ENCODE measurements around the gene DISP2. TPM values are rescaled to one million over a fixed set of nuclear protein-coding genes. Genes with fewer than 3 reads are reported as not detected.
A peak's percentile ranks its signal among the peaks of the same experiment; 100 is the strongest.

DISP2 gene
- total RNA-seq, 3 donors from 2014 or later: 0.03 to 0.26 (median 0.08) TPM

DNA sequence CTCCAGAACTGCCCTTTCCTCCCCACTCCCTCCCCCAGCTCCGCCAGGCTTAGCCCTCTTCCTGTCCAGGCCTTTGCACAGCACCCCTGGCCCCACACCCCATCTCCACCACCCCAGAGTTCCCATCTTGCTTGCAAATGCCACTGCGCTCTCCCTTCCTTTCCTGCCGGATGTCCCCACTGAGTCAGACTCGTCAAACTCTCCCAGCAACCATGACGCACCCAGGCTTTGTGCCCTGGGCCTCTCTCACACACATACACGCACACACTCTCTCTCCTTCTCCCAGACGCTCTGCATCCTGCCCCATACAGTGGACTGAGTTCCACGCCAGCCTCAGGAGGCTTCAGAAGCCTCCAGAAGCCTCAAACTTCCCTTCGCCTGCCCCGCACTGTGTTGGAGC, 14.5 kb upstream of the DISP2 start:
- H3K4me1 Mint-ChIP-seq (ENCODE audit: low read depth): no peaks in the 10 kb centered on the region
- no peaks in the 10 kb centered on the region for H3K9me3 Mint-ChIP-seq
- H3K4me3 Mint-ChIP-seq: no peak overlapping the region
- no peak for ATAC-seq
- H3K27me3 Mint-ChIP-seq (ENCODE audit: low read depth): no peaks in the 10 kb centered on the region
- no peak for DNase-seq
- H3K36me3 Mint-ChIP-seq (ENCODE audit: insufficient read depth): no peaks in the 10 kb centered on the region

DNA sequence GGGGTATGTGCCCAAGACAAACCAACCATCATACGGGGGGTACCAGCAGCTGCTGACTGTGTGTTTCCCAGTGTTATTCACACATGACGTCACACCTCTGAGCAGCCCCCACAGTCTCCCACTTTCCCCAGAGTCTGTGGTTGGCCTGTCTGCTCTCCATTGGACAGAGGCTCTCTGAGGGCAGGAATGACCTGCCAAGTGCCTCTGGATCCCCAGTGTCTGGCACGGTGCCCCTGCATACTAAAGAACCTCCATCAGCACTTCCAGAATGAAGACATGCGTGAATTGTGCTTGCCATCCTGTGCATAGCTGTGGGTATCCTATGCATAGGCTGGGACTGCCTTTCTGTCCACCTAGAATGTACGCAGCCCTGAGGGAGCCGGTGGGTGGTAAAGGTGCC, 13.8 kb upstream of the DISP2 start:
- H3K4me1 Mint-ChIP-seq (ENCODE audit: low read depth): no peaks in the 10 kb centered on the region
- no peaks in the 10 kb centered on the region for H3K9me3 Mint-ChIP-seq
- ATAC-seq (no peak), DNase-seq (no peak)
- no peaks in the 10 kb centered on the region for H3K27me3 Mint-ChIP-seq (ENCODE audit: low read depth)
- H3K36me3 Mint-ChIP-seq (ENCODE audit: insufficient read depth): no peaks in the 10 kb centered on the region
- no peak overlapping the region for H3K4me3 Mint-ChIP-seq

DNA sequence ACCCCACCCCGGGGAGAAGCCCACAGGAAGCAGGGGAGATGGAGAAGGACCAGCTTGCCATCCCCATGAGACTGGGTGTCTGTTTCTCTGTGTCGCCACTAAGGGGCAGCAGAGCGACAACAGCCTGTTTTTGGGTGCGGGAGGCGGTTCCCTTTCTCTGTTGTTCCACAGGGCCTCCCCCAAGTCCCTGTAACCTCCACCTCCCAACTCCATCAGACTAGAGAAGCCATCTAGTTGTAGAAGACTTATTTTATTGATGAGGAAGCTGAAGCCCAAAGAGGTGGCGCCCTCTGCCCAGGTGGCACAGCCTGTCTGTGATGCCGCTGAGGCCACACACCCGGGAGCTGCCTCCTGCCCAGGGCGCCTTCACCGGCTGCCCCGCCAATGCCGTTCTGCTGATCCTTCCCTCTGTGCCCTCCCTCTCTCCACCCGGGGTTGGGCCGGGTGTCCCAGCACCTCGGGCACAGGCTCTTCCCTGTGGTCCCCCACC, 13.3 kb upstream of the DISP2 start:
- no peaks in the 10 kb centered on the region for H3K27me3 Mint-ChIP-seq (ENCODE audit: low read depth)

DNA sequence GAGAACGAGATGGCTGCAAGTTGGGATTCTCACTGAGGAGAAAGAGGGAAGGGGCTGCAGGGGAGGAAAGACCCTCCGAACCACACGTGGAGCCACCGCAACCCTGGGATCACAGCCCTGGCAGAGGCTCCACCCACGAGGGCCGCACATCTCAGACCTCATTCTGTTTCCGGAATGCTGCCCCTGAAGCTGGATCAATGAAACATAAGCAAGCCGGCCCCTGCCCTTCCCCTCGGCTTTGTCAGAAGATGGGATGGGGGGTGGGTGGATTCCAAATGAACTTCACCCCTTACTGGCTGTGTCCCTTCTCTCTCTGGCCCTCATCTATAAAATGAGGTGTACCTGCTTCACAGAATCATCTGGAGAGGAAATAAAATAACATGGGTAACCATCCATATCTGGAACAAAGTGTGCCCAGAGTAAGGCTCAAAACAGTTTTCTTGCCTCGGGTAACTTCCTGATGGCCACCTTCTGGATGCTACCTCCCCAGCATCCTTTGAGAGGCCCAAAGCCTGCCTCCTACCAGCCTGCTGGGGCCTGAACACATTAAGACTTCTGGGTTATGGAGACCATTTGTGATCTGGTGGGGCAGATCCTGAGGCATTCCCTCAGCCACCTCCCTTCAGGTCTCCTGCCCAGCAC, 12.7 kb upstream of the DISP2 start:
- Mint-ChIP-seq H3K36me3 (ENCODE audit: insufficient read depth) (no peaks in the 10 kb centered on the region), H3K4me1 (ENCODE audit: low read depth) (no peaks in the 10 kb centered on the region), H3K27me3 (ENCODE audit: low read depth) (no peaks in the 10 kb centered on the region), H3K4me3 (no peak overlapping the region), H3K9me3 (no peaks in the 10 kb centered on the region)
- ATAC-seq (no peak), DNase-seq (no peak)

More for the DNA sequence above, 13.3 kb upstream of the DISP2 start:
- Mint-ChIP-seq H3K4me1 (ENCODE audit: low read depth) (no peaks in the 10 kb centered on the region), H3K4me3 (no peak overlapping the region), H3K9me3 (no peaks in the 10 kb centered on the region), H3K36me3 (ENCODE audit: insufficient read depth) (no peaks in the 10 kb centered on the region)
- ATAC-seq: peak; percentile 84 to 86
- peak; percentile 63 for DNase-seq

DNA sequence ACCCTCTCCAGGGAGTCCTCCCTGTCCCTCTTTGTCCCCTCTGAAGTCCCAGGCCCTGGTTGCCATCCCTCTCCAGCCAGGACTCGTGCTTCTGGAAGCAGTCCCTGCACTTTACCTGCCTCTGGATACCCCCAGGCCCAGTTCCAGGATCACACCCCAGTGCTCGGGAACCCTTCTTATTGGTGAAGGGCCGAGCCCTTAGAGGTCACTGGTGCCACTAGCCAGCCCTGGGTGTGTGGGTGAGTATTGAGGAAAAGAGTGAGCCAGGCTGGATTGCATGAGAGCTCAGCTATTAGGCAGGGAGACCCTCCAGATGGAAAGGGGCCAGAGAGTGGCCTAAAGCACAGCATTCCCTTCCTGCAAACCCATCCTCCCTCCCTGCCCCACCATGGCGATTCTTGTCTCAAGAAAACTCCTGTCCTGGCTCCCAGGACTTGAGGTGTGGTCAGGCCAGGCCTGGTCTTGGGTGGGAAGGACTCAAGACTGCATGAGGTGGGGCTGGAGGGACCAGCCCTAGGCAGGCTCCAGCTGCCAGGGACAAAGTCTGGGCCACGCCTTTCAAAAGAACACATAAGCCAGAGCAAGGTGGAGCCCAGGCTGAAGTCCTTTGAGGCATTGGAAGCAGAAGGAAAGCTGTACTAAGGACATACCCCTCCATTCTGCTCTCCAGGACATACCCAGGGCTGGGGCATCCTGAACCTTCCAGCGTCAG, 12.0 kb upstream of the DISP2 start:
- Mint-ChIP-seq H3K4me3 (no peak overlapping the region), H3K27me3 (ENCODE audit: low read depth) (no peaks in the 10 kb centered on the region), H3K36me3 (ENCODE audit: insufficient read depth) (no peaks in the 10 kb centered on the region), H3K9me3 (no peaks in the 10 kb centered on the region), H3K4me1 (ENCODE audit: low read depth) (no peaks in the 10 kb centered on the region)
- DNase-seq: no peak
- no peak for ATAC-seq

DNA sequence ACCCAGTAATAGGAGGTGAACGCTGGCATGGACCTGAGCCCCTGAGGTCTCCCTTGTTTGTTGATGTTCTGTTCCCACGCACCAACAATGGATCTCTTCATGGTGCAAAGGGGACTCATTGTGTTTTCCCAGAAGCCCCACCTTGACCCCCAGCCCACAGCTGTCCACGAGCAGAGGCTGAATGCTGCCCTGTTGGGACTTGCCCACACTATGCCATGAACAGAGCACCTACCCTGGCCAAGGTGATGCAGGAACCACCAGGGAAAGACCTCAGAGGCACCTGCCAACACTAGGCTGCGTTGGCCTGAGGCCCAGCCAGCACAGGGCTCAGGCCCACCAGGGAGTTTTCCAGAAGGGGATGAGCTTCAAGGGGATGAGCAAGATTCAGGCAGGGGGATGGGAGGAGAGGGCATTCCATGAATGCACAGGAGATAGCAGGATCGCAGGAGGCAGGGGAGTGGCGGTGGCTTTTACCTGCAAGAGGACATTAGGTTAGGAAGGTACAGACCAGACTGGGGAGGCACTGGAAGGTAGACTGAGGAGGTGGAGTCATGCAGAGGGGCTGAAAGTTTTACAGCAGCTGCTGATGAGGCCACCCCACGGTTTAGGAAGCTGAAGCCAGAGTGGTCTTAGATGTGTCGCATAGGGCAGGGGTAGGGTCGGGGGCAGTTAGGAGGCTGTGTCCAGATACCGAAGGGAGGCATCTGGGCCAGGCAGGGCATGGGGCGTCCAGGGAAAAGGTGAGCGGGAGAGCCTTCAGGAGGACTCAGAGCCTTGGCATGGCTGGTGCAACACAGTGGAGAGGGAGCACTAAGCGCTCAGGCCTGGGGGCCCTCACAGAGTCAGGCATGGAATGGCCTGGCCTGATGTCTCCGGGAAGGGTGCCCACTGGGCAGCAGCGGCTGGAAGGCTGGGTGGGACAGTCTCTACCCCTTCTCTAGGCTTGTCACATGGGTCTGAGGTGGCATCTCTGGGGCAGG, 11.2 kb upstream of the DISP2 start:
- Mint-ChIP-seq H3K4me3 (no peak overlapping the region), H3K4me1 (ENCODE audit: low read depth) (no peaks in the 10 kb centered on the region), H3K27me3 (ENCODE audit: low read depth) (no peaks in the 10 kb centered on the region), H3K9me3 (no peaks in the 10 kb centered on the region), H3K36me3 (ENCODE audit: insufficient read depth) (no peaks in the 10 kb centered on the region)
- DNase-seq: no peak
- ATAC-seq: no peak

DNA sequence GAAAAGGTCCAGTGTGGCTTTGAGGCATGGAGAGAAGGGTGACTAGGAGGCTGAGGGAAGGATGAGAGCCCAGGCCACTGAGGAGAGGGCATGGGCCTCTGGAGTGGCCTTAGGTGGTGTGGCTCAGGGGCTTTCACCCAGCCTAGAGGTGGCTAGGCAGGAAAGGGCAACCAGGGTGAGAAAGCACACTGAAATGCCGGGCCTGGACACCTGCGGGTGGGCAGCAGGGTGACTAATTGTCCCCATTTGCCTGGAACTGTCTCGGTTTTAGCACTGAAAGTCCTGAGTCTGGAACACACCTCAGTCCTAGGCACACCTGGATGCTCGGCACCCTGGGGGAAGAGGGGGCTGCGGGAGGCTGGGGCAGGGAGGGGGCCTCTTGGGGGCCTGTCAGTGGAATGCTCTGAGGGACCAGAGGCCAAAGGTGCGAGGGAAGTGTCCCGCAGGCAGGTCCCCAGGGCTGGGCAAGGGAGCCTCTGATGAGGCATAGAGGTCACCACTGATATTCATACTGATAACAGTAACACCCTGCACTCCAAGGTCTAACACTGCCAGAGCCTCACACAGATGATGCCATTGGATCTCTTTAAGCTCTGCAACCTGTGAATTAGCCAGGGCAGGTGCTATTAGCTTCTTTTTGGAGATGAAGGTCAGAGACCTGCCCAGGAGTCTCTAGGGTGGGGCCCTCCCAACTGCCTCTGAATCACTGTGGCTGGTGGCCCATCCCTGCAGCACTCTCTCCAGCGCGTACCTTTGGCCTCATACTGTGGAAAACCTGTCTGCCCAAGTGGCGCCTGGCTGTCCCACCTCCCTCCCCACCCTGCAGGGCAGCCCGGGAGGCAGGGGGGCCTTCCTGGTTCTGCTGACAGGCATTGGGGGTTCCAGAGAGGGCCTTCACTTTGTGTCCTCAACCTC, 10.2 kb upstream of the DISP2 start:
- Mint-ChIP-seq H3K27me3 (ENCODE audit: low read depth) (no peaks in the 10 kb centered on the region), H3K9me3 (no peaks in the 10 kb centered on the region), H3K4me3 (no peak overlapping the region), H3K36me3 (ENCODE audit: insufficient read depth) (no peaks in the 10 kb centered on the region), H3K4me1 (ENCODE audit: low read depth) (no peaks in the 10 kb centered on the region)
- no peak for DNase-seq
- ATAC-seq: no peak

DNA sequence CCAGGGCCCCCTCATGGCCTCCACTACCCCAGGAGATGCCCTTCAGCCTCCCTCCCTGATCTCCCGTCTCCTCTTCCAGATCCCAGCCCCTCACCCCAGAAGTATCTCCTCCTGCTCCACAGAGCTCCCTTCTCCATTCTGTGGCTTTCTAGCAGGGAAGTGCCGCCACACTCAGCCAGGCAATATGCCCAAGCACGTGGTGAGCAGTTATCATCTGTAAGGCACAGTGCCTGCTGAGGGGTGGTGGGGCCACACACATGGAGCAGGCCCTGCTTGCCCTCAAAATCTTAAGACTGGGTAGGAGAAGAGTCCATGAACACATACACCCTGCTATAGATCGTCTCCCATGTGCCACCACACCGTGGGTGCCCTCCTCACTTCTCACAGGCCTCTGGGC, 9.5 kb upstream of the DISP2 start:
- Mint-ChIP-seq H3K4me1 (ENCODE audit: low read depth) (no peaks in the 10 kb centered on the region), H3K36me3 (ENCODE audit: insufficient read depth) (no peaks in the 10 kb centered on the region), H3K4me3 (no peak overlapping the region), H3K9me3 (no peaks in the 10 kb centered on the region), H3K27me3 (ENCODE audit: low read depth) (peaks cover under 1% of the 10 kb centered on the region)
- no peak for DNase-seq
- no peak for ATAC-seq

DNA sequence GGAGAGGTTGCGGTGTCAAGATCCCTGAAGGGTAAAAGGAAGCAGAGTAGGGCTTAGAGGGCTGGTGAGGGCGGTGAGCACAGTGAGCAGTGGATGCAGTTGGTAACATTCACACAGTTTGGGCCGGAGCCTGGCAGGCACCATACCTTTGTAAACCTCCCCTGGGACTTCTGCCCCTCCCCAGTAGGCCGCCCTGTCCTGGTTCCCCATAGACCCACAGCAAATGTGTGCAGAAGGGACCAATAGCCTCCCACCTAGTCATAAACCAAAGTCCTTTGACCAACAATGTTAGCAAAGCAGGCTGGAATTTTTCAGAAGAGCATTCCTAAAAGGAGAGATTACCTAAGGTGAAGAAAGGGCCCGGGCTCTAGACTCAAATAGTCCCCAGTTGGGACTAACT, 8.9 kb upstream of the DISP2 start:
- no peak overlapping the region for H3K4me3 Mint-ChIP-seq

DNA sequence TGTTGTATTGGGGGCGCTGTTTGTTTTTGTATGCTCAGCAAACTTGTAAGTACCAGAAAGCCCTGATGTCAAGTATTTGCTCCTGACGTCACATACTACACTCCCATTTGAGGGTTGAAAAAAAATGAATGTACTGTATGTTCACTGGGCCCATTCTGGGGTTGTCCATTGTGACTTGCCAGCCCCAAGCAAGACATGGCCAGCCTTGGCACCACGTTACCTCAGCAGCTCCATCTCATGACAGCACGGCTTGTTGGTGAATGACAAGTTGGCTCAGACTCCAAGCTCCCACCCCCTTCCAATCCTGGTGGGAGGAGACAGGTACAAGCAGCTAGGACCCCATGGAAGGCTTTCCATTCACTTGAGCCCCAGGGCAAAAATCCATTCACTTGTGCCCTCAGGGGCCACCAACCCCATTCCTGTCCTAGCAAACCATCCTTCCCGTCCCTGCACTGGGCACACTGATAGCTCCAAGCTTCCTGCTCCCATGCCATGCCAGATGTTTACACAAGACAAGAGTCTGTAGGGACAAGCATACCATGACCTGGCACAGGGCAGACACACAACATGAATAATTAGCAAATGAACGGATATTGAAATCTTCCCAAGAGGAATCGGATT, 5.6 kb upstream of the DISP2 start:
- peaks cover 3% of the 10 kb centered on the region for H3K4me1 Mint-ChIP-seq (ENCODE audit: low read depth)
- DNase-seq: no peak
- no peaks in the 10 kb centered on the region for H3K9me3 Mint-ChIP-seq
- H3K27me3 Mint-ChIP-seq (ENCODE audit: low read depth): peaks cover 10% of the 10 kb centered on the region
- H3K36me3 Mint-ChIP-seq (ENCODE audit: insufficient read depth): no peaks in the 10 kb centered on the region
- ATAC-seq: no peak
- H3K4me3 Mint-ChIP-seq: no peak overlapping the region

More for the DNA sequence above, 8.9 kb upstream of the DISP2 start:
- DNase-seq: no peak
- ATAC-seq: no peak
- Mint-ChIP-seq H3K36me3 (ENCODE audit: insufficient read depth) (no peaks in the 10 kb centered on the region), H3K27me3 (ENCODE audit: low read depth) (peaks cover 2% of the 10 kb centered on the region), H3K9me3 (no peaks in the 10 kb centered on the region), H3K4me1 (ENCODE audit: low read depth) (no peaks in the 10 kb centered on the region)

DNA sequence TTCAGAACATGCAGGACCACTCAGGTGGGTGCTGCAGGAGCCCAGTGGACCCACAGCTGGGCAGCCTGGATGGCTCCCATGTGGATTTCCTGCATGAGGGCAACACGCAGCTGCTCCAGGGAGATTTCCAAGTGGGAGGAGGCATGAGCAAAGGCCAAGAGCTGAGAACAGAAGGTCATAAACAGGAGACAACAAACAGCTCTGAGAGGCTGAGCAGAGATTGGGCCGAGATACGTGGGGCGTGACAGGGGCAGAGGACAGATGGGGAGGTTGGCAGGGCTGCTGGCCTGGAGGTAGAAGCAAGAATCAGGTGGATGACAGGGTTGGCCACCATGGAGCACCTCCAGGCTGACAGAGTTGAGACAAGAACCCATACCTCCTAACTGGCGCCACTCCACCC, 4.3 kb upstream of the DISP2 start:
- ATAC-seq: no peak
- no peak for DNase-seq
- H3K36me3 Mint-ChIP-seq (ENCODE audit: insufficient read depth): no peaks in the 10 kb centered on the region
- peaks cover 5% of the 10 kb centered on the region for H3K4me1 Mint-ChIP-seq (ENCODE audit: low read depth)
- H3K4me3 Mint-ChIP-seq: no peak overlapping the region
- no peaks in the 10 kb centered on the region for H3K9me3 Mint-ChIP-seq
- H3K27me3 Mint-ChIP-seq (ENCODE audit: low read depth): peaks cover 10% of the 10 kb centered on the region

DNA sequence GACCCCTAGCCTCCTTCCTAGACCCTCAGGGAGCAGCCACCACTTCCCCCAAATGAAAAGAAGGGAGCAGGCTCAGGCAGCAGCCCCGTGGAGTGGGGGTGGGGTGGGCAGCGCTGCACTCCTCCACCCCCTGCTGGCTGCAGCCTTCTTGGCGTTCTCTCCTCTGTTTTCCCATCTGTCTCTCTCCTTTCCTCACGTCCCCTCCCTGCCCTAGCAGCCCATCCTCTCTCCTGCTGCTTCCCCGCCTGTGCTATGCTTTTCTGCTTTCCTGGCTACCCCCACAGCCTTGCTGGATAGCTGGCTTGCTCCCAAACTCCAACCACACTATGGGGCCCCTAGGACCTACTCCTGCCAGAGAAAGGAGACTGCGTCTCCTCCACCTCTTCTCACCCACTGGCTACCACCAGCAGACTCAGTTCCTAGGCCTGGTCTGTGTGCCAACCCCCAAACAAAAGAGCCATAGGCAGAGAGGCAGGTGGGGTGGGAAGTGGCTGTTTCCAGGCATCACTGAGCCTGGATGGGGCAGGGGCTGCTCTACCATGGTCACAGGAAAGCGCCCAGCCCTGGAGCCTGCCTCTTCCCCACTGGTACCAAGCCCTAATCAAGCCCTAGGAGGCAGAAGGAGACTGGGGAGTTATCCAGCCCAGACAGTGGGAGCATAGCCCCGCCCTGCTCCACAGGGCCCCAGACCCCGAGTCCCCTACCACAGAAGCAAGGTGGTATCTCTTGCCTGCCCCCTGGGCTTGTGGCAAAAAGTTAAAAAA, 3.4 kb upstream of the DISP2 start:
- H3K36me3 Mint-ChIP-seq (ENCODE audit: insufficient read depth): no peaks in the 10 kb centered on the region
- H3K4me3 Mint-ChIP-seq: no peak overlapping the region
- ATAC-seq (no peak), DNase-seq (no peak)
- peaks cover 7% of the 10 kb centered on the region for H3K4me1 Mint-ChIP-seq (ENCODE audit: low read depth)
- peaks cover 10% of the 10 kb centered on the region for H3K27me3 Mint-ChIP-seq (ENCODE audit: low read depth)
- no peaks in the 10 kb centered on the region for H3K9me3 Mint-ChIP-seq

Data from activated T-cell treated with anti-CD3 and anti-CD28 coated beads, Interleukin-2, amount 50 U/mL, for 4 hours (primary cell).